ENCODE measurements around the gene MGMT. TPM values are rescaled to one million over a fixed set of nuclear protein-coding genes. Genes with fewer than 3 reads are reported as not detected.

Gene MGMT
- total RNA-seq, 4 donors from 2014 or later = 25.6 to 32.2 (median 29.5) TPM

DNA sequence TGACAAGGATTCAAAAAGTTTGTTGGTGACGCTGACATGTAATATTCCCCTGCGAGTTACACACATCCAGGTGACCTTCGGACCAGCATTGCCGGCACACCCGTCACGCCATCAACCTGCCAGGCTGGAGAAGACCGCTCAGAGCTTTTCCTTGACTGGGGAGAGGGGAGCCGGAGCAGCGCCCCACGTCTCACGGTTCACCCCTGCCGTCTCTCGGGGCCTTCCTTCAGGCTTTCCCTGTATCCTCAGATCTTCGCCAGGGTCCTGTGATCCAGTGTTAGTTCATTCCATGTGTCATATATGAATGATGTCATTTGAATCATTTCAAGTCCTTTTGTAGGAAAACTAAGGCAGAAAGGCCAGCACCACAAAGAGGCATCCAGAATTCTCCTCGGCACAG, 127.8 kb downstream of the MGMT start:
- WGBS = 95% methylated on average over 15 of the region's 15 CpGs
- Histone ChIP-seq H3K4me1 (no peaks in the 10 kb centered on the region), H3K4me3 (no peak overlapping the region), H3K36me3 (peaks cover 6% of the 10 kb centered on the region), H3K9me3 (no peaks in the 10 kb centered on the region), H3K27ac (no peak overlapping the region), H3K27me3 (no peaks in the 10 kb centered on the region)
- TF ChIP-seq POLR2A (IDR thresholded peaks at IDR 0.05) = no peak
- TF ChIP-seq EP300 (IDR thresholded peaks at IDR 0.05) = no peak
- TF ChIP-seq, protein P1, sequence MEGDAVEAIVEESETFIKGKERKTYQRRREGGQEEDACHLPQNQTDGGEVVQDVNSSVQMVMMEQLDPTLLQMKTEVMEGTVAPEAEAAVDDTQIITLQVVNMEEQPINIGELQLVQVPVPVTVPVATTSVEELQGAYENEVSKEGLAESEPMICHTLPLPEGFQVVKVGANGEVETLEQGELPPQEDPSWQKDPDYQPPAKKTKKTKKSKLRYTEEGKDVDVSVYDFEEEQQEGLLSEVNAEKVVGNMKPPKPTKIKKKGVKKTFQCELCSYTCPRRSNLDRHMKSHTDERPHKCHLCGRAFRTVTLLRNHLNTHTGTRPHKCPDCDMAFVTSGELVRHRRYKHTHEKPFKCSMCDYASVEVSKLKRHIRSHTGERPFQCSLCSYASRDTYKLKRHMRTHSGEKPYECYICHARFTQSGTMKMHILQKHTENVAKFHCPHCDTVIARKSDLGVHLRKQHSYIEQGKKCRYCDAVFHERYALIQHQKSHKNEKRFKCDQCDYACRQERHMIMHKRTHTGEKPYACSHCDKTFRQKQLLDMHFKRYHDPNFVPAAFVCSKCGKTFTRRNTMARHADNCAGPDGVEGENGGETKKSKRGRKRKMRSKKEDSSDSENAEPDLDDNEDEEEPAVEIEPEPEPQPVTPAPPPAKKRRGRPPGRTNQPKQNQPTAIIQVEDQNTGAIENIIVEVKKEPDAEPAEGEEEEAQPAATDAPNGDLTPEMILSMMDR (IDR thresholded peaks at IDR 0.05) = no peak
- TF ChIP-seq POLR2AphosphoS5 (IDR thresholded peaks at IDR 0.05) = no peak
- no peak for DNase-seq (ENCODE audit: low spot score in 2 of 2)

DNA sequence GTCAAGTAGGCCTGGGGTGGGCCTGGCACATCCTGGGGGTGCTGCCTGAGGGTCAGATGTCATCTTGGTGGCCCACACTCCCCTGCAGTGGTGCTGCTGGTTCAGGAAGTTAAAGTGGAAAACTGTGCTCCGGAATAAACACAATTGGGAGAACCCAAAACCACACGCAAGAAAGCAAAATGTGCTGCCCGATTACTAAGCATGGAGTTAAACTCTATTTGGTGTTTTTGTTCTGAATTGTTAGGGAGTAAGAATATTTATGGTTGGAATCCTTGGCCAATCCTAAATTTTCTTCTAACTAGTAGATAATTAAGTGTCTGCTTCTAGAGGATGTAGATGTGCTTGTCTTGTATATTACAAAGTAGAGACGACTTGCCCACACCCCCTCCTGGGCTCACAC, 131.4 kb downstream of the MGMT start:
- TF ChIP-seq POLR2AphosphoS5 (IDR thresholded peaks at IDR 0.05) (no peak), EP300 (IDR thresholded peaks at IDR 0.05) (no peak), POLR2A (IDR thresholded peaks at IDR 0.05) (no peak)
- TF ChIP-seq, protein P1 (IDR thresholded peaks at IDR 0.05) = no peak
- Histone ChIP-seq H3K27ac (no peak overlapping the region), H3K9me3 (no peaks in the 10 kb centered on the region), H3K4me1 (no peaks in the 10 kb centered on the region), H3K4me3 (no peak overlapping the region), H3K36me3 (peaks cover 6% of the 10 kb centered on the region), H3K27me3 (no peaks in the 10 kb centered on the region)
- 95% methylated on average over 4 of the region's 4 CpGs for WGBS
- no peak for DNase-seq (ENCODE audit: low spot score in 2 of 2)

DNA sequence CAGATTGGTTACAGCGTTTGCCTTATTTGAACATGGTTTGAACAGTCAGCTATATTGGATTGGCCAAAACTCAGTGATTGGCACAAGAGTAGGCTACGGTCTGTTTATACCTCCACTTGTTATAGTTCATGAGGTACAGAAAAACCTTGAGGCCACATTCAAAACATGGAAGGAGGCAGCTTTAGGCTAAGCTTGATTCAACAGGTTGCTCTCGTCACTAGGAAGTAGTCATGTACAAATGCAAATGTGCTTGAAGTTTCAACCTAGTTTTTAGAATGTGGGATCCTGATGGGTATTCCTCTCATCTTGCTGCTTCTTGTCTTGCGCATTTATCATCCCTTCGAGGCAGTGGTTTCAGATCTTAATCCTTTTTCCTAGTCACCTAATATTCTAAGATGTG, 132.1 kb downstream of the MGMT start:
- WGBS = 93% methylated on average over 5 of the region's 5 CpGs

DNA sequence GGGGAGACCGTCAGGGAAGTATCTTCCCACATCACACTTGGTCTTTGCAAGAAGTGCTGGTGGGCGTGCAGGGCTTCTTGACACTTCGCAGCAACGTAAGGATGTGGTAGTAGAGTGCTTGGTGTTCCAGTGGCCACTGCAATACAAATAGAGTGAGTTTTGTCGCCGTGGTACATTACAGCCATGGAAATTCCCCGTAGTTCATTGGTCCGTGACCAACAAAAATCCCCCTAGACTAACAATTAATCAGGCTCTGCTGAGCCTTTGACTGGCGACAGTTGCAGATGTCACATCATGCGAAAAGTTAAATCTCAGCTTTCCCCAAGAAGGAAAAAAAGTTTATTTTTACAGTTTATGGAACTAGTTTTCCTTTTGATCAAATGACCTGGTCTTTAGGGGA, 134.7 kb downstream of the MGMT start:
- no peak for DNase-seq (ENCODE audit: low spot score in 2 of 2)
- TF ChIP-seq, protein P1 (IDR thresholded peaks at IDR 0.05) = no peak
- TF ChIP-seq POLR2A (IDR thresholded peaks at IDR 0.05) (no peak), POLR2AphosphoS5 (IDR thresholded peaks at IDR 0.05) (no peak), EP300 (IDR thresholded peaks at IDR 0.05) (no peak)
- no peaks in the 10 kb centered on the region for H3K27me3 ChIP-seq
- WGBS = 87% methylated on average over 10 of the region's 10 CpGs
- no peaks in the 10 kb centered on the region for H3K4me1 ChIP-seq
- H3K4me3 ChIP-seq = no peak overlapping the region
- no peaks in the 10 kb centered on the region for H3K36me3 ChIP-seq
- no peaks in the 10 kb centered on the region for H3K9me3 ChIP-seq
- no peak overlapping the region for H3K27ac ChIP-seq

More for the DNA sequence above, 132.1 kb downstream of the MGMT start:
- TF ChIP-seq, protein P1 (IDR thresholded peaks at IDR 0.05) = no peak
- TF ChIP-seq POLR2A (IDR thresholded peaks at IDR 0.05) (no peak), EP300 (IDR thresholded peaks at IDR 0.05) (no peak), POLR2AphosphoS5 (IDR thresholded peaks at IDR 0.05) (no peak)
- no peaks in the 10 kb centered on the region for H3K9me3 ChIP-seq
- H3K27me3 ChIP-seq = no peaks in the 10 kb centered on the region
- DNase-seq (ENCODE audit: low spot score in 2 of 2) = no peak
- no peak overlapping the region for H3K27ac ChIP-seq
- H3K36me3 ChIP-seq = peaks cover 6% of the 10 kb centered on the region
- no peak overlapping the region for H3K4me3 ChIP-seq
- H3K4me1 ChIP-seq = no peaks in the 10 kb centered on the region

DNA sequence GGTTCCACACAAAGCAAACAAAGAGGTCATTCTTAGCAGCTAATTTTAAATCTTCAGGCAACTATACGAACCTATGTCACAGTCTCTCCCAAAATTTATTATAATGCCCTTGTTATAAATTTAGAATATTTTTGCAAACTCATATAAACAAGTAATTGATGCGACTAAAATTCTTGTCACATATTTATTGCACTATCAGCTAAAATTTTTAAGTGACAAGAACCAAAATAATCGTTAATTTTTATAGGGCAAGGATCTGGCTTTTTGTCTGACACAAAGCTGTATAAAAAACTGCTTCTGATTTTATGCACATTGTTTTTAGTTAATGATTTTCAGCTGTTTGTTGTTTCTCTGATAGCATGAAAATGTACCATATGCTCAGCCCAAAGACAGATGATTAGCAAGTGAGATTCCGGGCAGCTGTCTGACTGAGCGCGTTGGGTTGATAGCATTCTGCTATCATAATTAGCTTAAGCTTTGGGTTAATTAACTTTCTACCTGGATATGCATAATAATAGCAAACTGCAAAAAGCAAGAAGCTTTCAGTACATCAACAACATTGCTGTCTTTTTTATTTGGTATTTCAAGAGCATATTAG, 136.0 kb downstream of the MGMT start:
- no peaks in the 10 kb centered on the region for H3K36me3 ChIP-seq

More for the DNA sequence above, 136.0 kb downstream of the MGMT start:
- no peak for DNase-seq (ENCODE audit: low spot score in 2 of 2)
- WGBS = 73% methylated on average over 6 of the region's 6 CpGs
- no peaks in the 10 kb centered on the region for H3K9me3 ChIP-seq
- H3K27ac ChIP-seq = no peak overlapping the region
- no peak overlapping the region for H3K4me3 ChIP-seq
- H3K27me3 ChIP-seq = no peaks in the 10 kb centered on the region
- H3K4me1 ChIP-seq = no peaks in the 10 kb centered on the region
- TF ChIP-seq POLR2AphosphoS5 (IDR thresholded peaks at IDR 0.05) = no peak
- TF ChIP-seq EP300 (IDR thresholded peaks at IDR 0.05) = no peak
- TF ChIP-seq POLR2A (IDR thresholded peaks at IDR 0.05) = no peak
- TF ChIP-seq, protein P1 (IDR thresholded peaks at IDR 0.05) = no peak
